SK-N-SH (cell line): ENCODE results near the gene NHERF2. TPM values are rescaled to one million over a fixed set of nuclear protein-coding genes. Genes with fewer than 3 reads are reported as not detected.

Experiments
- CTCF ChIA-PET: fragments of 300-600, 350-600 bp; formaldehyde crosslinking; extraction: SDS; loops from one replicate; lab custom pipeline; 2021; lab: Yijun Ruan, JAX
- POLR2A ChIA-PET: fragments of 350-600 bp; sonication (Branson Sonifier 250); formaldehyde crosslinking; extraction: SDS; loops from one replicate; lab custom pipeline; 2020; ENCODE audit warnings: antibody characterized with exemption, inconsistent platforms; lab: Yijun Ruan, JAX
- DNase-seq: peaks from one replicate; pipeline ENCODE4 v3.0.0; 2012
- H2AFZ ChIP-seq: fragments of 200-600 bp; sonication (generic); 2 replicates; pipeline ENCODE4 v1.8.1; 2016; ENCODE audit warnings: antibody characterized with exemption, mild to moderate bottlenecking, low read depth
- H3F3A ChIP-seq: fragments of 200-600 bp; sonication (generic); replicated peaks from 2 replicates; pipeline ENCODE3; 2016; ENCODE audit warnings: antibody characterized with exemption, mild to moderate bottlenecking; ENCODE audit not compliant: insufficient read depth
- H3K27ac ChIP-seq, 2 experiments: fragments of 200-500 bp in 1 of 2; fragments of 200-600 bp in 1 of 2; sonication (Bioruptor generic) in 1 of 2; sonication (generic), shearing (Covaris generic) in 1 of 2; 2 replicates each; pipeline versions ENCODE4 v1.5.1 to v1.6.1; 2014 to 2016; ENCODE audit warnings: low read depth in 2 of 2, inconsistent platforms in 1 of 2, low read length in 1 of 2, mild to moderate bottlenecking in 1 of 2, mixed read lengths in 1 of 2
- H3K27me3 ChIP-seq: fragments of 200-600 bp; sonication (generic), shearing (Covaris generic); 2 replicates; pipeline ENCODE4 v1.6.1; 2016; ENCODE audit warnings: mixed run types; ENCODE audit not compliant: insufficient read depth
- H3K36me3 ChIP-seq, 2 experiments: fragments of 200-500 bp in 1 of 2; fragments of 200-600 bp in 1 of 2; sonication (Bioruptor generic) in 1 of 2; sonication (generic) in 1 of 2; replicated peaks in 1 of 2; 2 replicates each; pipeline versions ENCODE3 to v1.5.1; 2014 to 2016; ENCODE audit warnings: low read length in 1 of 2, mild to moderate bottlenecking in 1 of 2; ENCODE audit not compliant: insufficient read depth in 2 of 2, control insufficient read depth in 1 of 2
- H3K4me1 ChIP-seq, 2 experiments: fragments of 200-500 bp in 1 of 2; fragments of 200-600 bp in 1 of 2; sonication (Bioruptor generic) in 1 of 2; sonication (generic), shearing (Covaris generic) in 1 of 2; 2 replicates each; pipeline versions ENCODE4 v1.5.1 to v1.6.1; 2014 to 2016; ENCODE audit warnings: low read depth in 1 of 2, low read length in 1 of 2, mixed run types in 1 of 2; ENCODE audit not compliant: insufficient read depth in 2 of 2, control insufficient read depth in 1 of 2
- H3K4me2 ChIP-seq: fragments of 200-600 bp; sonication (generic), shearing (Covaris generic); 2 replicates; pipeline ENCODE4 v1.6.1; 2017; ENCODE audit warnings: mixed run types
- H3K4me3 ChIP-seq, 2 experiments: fragments of 200-500 bp in 1 of 2; fragments of 200-600 bp in 1 of 2; sonication (Bioruptor generic) in 1 of 2; sonication (generic), shearing (Covaris generic) in 1 of 2; 2 replicates each; pipeline versions ENCODE4 v1.5.1 to v1.8.1; 2014 to 2016; ENCODE audit warnings: low read depth in 2 of 2, inconsistent platforms in 1 of 2, low read length in 1 of 2, mild to moderate bottlenecking in 1 of 2, mixed read lengths in 1 of 2, moderate library complexity in 1 of 2
- H3K79me2 ChIP-seq: fragments of 200-600 bp; sonication (generic); 2 replicates; pipeline ENCODE4 v1.8.1; 2017; ENCODE audit warnings: mild to moderate bottlenecking; ENCODE audit not compliant: insufficient read depth
- H3K9ac ChIP-seq: fragments of 200-600 bp; sonication (generic); 2 replicates; pipeline ENCODE4 v1.6.1; 2017; ENCODE audit warnings: mixed run types
- H3K9me2 ChIP-seq: fragments of 200-600 bp; sonication (generic); 2 replicates; pipeline ENCODE4 v1.6.1; 2017; ENCODE audit warnings: mixed run types
- H3K9me3 ChIP-seq: fragments of 200-600 bp; sonication (generic); 2 replicates; pipeline ENCODE4 v1.6.1; 2017; ENCODE audit warnings: mixed run types, mild to moderate bottlenecking, moderate library complexity
- H4K20me1 ChIP-seq: fragments of 200-600 bp; sonication (generic); 2 replicates; pipeline ENCODE4 v1.6.1; 2017; ENCODE audit warnings: mild to moderate bottlenecking, mixed run types; ENCODE audit not compliant: insufficient read depth
- CHD2 ChIP-seq: fragments of 150-350 bp; IDR thresholded peaks from 2 replicates; pipeline ENCODE4 v1.6.1; 2018; ENCODE audit warnings: low read length; ENCODE audit not compliant: partially characterized antibody
- ELF1 ChIP-seq: IDR thresholded peaks from 2 replicates; pipeline ENCODE4 v1.4.0; 2012
- FOSL2 ChIP-seq: IDR thresholded peaks from 2 replicates; pipeline ENCODE4 v1.4.0; 2012; ENCODE audit warnings: low read depth, mild to moderate bottlenecking, moderate library complexity, borderline replicate concordance
- FOXJ3 ChIP-seq: sonication (generic); formaldehyde crosslinking; IDR thresholded peaks from 2 replicates; pipeline ENCODE4 v1.5.1; 2020; ENCODE audit warnings: mild to moderate bottlenecking, missing genetic modification reagents
- FOXM1 ChIP-seq: IDR thresholded peaks from 2 replicates; pipeline ENCODE4 v1.4.0; 2012; ENCODE audit warnings: low read depth, mild to moderate bottlenecking
- GATA2 ChIP-seq: sonication (generic); formaldehyde crosslinking; IDR thresholded peaks from 2 replicates; pipeline ENCODE4 v1.5.0; 2020; ENCODE audit warnings: mild to moderate bottlenecking, missing genetic modification reagents
- JUND ChIP-seq: IDR thresholded peaks from 2 replicates; pipeline ENCODE4 v1.4.0; 2012
- MXI1 ChIP-seq: IDR thresholded peaks from 2 replicates; pipeline ENCODE4 v1.6.1; 2012; ENCODE audit warnings: mild to moderate bottlenecking, low read depth, low read length, improper control_type of control experiment
- RAD21 ChIP-seq: IDR thresholded peaks from 2 replicates; pipeline ENCODE4 v1.6.1; 2012; ENCODE audit warnings: mild to moderate bottlenecking, low read length
- RCOR1 ChIP-seq: fragments of 150-350 bp; IDR thresholded peaks from 2 replicates; pipeline ENCODE4 v1.6.1; 2017; ENCODE audit warnings: antibody characterized with exemption, low read length
- RXRA ChIP-seq: IDR thresholded peaks from 2 replicates; pipeline ENCODE4 v1.4.0; 2012; ENCODE audit warnings: low read depth, mild to moderate bottlenecking, borderline replicate concordance
- SIN3A ChIP-seq: IDR thresholded peaks from 2 replicates; pipeline ENCODE4 v1.6.1; 2012; ENCODE audit warnings: low read depth, mild to moderate bottlenecking, low read length, moderate library complexity, borderline replicate concordance
- TCF12 ChIP-seq: IDR thresholded peaks from 2 replicates; pipeline ENCODE4 v1.4.0; 2012
- TEAD4 ChIP-seq: IDR thresholded peaks from 2 replicates; pipeline ENCODE4 v1.4.0; 2012; ENCODE audit warnings: mild to moderate bottlenecking, borderline replicate concordance; ENCODE audit not compliant: insufficient read depth
- YY1 ChIP-seq: IDR thresholded peaks from 2 replicates; pipeline ENCODE4 v1.4.0; 2012; ENCODE audit warnings: low read depth, mild to moderate bottlenecking
- WGBS: methylation state at CpG from one replicate; pipeline ENCODE4 v1.1.6; 2017; ENCODE audit warnings: low lambda C conversion rate; 5-methylcytosine and 5-hydroxymethylcytosine counted together
- polyA plus RNA-seq, 3 experiments: library from polyadenylated mRNA; depleted of rRNA; stranded (reverse); fragments of >200 nt; gene quantifications; 2 replicates each; pipeline ENCODE4 v1.2.3, GENCODE V29; 2012
- TF ChIP-seq, protein P1 (sequence below): IDR thresholded peaks from 2 replicates; pipeline ENCODE4 v1.6.1; 2012; ENCODE audit warnings: mild to moderate bottlenecking, low read depth, low read length, moderate library complexity
- TF ChIP-seq, protein P2 (sequence below): IDR thresholded peaks from 2 replicates; pipeline ENCODE4 v1.4.0; 2012; ENCODE audit warnings: low read depth
- TF ChIP-seq, protein P3 (sequence below): fragments of 150-350 bp; IDR thresholded peaks from 2 replicates; pipeline ENCODE4 v1.6.1; 2017; ENCODE audit warnings: antibody characterized with exemption, low read length, low read depth, borderline replicate concordance

The NHERF2 gene
- polyA plus RNA-seq, 1 of the 3 experiments (the other 2 are of a cell fraction) = 53.8 TPM

DNA sequence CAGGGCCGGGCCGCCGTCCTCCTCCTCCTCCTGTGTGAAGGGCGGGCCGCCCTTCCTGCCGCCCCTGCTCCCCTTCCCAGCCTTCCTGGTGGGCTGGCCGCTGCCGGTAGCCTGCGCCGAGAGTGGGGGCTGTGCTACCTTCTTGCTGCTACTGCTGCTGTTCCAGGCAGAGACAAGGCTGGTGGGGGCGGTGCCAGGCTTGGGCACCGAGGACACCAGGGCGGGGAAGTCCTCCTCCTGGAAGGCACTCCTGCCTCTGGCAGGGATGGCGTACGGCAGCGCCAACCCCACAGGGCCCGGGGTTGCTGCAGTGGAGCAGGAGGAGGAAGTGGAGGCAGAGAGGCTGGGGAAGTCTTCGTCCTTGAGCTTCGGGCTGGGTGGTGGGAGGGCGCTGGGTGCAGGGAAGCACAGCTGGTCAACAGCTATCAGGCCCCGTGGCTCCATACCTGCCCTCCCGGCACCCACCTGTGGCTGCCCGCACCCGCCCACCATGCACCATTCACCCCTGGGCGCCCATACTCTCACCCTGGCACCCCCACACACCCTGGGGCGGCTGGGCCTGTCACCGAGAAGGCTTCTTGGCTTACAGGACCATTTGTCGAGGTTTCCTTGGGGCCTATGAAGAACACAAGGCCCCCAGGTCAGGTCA, 26.7 kb upstream of the NHERF2 start:
- POLR2A ChIA-PET = no interaction called here
- no peak overlapping the region for H2AFZ ChIP-seq
- H3K27ac ChIP-seq = no peak overlapping the region
- peaks cover 19% of the 10 kb centered on the region for H3F3A ChIP-seq
- H3K36me3 ChIP-seq = peaks cover 8 to 58% of the 10 kb centered on the region in 2 experiments
- H3K9ac ChIP-seq = no peak overlapping the region
- H3K4me1 ChIP-seq = peaks cover 6 to 16% of the 10 kb centered on the region in 2 experiments; a peak in 2 of 4 replicates
- H4K20me1 ChIP-seq = peaks cover 31% of the 10 kb centered on the region
- DNase-seq = no peak
- H3K79me2 ChIP-seq = peaks cover 31% of the 10 kb centered on the region; the same call in 1 of the 2 replicates
- H3K27me3 ChIP-seq = no peaks in the 10 kb centered on the region
- H3K4me2 ChIP-seq = no peak overlapping the region
- CTCF ChIA-PET = interaction anchor here (1.0 to 1.5 kb wide), 4 partner anchors 10 to 141 kb away, joined by 3 to 4 read pairs (median 4); partner anchors contain the start of gene SYNGR3
- no peak overlapping the region for H3K4me3 ChIP-seq
- no peaks in the 10 kb centered on the region for H3K9me2 ChIP-seq
- no peak for TF ChIP-seq TEAD4
- no peak for TF ChIP-seq FOXM1
- TF ChIP-seq, all 33 proteins: peak for 0
- 93% methylated on average over 21 of the region's 28 CpGs for WGBS
- no peaks in the 10 kb centered on the region for H3K9me3 ChIP-seq

DNA sequence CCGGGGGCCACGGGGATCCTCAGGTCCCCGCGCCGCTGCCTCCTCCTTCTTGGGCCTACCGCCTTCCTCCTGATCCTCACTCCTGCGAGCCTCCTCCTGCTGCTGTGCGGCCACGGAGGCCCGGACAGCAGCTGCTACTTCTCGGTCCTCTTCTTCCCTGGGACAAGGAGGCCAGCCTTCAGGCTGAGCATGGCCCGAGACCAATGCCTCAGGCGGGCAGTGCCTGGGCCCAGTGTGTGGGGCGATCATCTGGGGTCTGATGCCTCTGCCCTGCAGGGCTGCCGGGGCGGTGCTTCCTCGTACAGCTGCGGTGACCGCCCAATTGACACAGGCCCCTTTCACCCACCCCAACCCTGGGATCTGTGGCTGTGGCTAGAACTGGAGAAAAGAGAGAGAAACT, 25.7 kb upstream of the NHERF2 start:
- Histone ChIP-seq H3K9ac (no peak overlapping the region), H3K9me2 (no peaks in the 10 kb centered on the region), H3K4me1 (peaks cover 9 to 26% of the 10 kb centered on the region in 2 experiments; a peak in 3 of 4 replicates), H3K4me2 (no peak overlapping the region), H3K79me2 (peaks cover 42% of the 10 kb centered on the region), H3K27me3 (no peaks in the 10 kb centered on the region), H3F3A (peaks cover 13% of the 10 kb centered on the region), H3K36me3 (peaks cover 8 to 62% of the 10 kb centered on the region in 2 experiments), H4K20me1 (peaks cover 42% of the 10 kb centered on the region), H2AFZ (no peak overlapping the region), H3K4me3 (no peak overlapping the region), H3K27ac (no peak overlapping the region), H3K9me3 (no peaks in the 10 kb centered on the region)
- CTCF ChIA-PET = interaction anchor here (1.3 to 1.4 kb wide), 2 partner anchors 17 to 139 kb away, joined by 3 to 4 read pairs; partner anchors contain the start of gene GFER
- no peak for DNase-seq
- 91% methylated on average over 13 of the region's 19 CpGs for WGBS
- POLR2A ChIA-PET = no interaction called here
- TF ChIP-seq ELF1 (no peak), YY1 (no peak), TCF12 (no peak), FOSL2 (no peak), FOXM1 (no peak), GATA2 (no peak), RXRA (no peak), RCOR1 (no peak), JUND (no peak), FOXJ3 (CRISPR knock-in tag) (no peak), TEAD4 (no peak), MXI1 (no peak), CHD2 (no peak), RAD21 (no peak), SIN3A (no peak)
- TF ChIP-seq, protein P1, sequence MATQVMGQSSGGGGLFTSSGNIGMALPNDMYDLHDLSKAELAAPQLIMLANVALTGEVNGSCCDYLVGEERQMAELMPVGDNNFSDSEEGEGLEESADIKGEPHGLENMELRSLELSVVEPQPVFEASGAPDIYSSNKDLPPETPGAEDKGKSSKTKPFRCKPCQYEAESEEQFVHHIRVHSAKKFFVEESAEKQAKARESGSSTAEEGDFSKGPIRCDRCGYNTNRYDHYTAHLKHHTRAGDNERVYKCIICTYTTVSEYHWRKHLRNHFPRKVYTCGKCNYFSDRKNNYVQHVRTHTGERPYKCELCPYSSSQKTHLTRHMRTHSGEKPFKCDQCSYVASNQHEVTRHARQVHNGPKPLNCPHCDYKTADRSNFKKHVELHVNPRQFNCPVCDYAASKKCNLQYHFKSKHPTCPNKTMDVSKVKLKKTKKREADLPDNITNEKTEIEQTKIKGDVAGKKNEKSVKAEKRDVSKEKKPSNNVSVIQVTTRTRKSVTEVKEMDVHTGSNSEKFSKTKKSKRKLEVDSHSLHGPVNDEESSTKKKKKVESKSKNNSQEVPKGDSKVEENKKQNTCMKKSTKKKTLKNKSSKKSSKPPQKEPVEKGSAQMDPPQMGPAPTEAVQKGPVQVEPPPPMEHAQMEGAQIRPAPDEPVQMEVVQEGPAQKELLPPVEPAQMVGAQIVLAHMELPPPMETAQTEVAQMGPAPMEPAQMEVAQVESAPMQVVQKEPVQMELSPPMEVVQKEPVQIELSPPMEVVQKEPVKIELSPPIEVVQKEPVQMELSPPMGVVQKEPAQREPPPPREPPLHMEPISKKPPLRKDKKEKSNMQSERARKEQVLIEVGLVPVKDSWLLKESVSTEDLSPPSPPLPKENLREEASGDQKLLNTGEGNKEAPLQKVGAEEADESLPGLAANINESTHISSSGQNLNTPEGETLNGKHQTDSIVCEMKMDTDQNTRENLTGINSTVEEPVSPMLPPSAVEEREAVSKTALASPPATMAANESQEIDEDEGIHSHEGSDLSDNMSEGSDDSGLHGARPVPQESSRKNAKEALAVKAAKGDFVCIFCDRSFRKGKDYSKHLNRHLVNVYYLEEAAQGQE = no peak
- TF ChIP-seq, protein P2, sequence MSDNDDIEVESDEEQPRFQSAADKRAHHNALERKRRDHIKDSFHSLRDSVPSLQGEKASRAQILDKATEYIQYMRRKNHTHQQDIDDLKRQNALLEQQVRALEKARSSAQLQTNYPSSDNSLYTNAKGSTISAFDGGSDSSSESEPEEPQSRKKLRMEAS = no peak
- TF ChIP-seq, protein P3, sequence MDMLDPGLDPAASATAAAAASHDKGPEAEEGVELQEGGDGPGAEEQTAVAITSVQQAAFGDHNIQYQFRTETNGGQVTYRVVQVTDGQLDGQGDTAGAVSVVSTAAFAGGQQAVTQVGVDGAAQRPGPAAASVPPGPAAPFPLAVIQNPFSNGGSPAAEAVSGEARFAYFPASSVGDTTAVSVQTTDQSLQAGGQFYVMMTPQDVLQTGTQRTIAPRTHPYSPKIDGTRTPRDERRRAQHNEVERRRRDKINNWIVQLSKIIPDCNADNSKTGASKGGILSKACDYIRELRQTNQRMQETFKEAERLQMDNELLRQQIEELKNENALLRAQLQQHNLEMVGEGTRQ = no peak
